ENCODE measurements around the gene ARHGAP22.

- no peak for TF ChIP-seq CTCF (IDR thresholded peaks at IDR 0.05)
- no peak for TF ChIP-seq POLR2A (IDR thresholded peaks at IDR 0.05)
Measured at GRCh38 chr10:48577158-48577557, 27.7 kb downstream of the ARHGAP22 start.
